Panc1 (cell line): ENCODE results near the gene TROAP. TPM values are rescaled to one million over a fixed set of nuclear protein-coding genes. Genes with fewer than 3 reads are reported as not detected.
"Not testable (repeated sequence)": the region's sequence is repeated elsewhere in the genome, so short reads cannot be mapped to it uniquely, and the experiment has no call there.

ENCODE experiments used
- ATAC-seq: fragments of 200-7000 bp; cut with Tn5 transposase; 2 replicates; pipeline ENCODE4 v1.9.1; 2020; ENCODE audit warnings: mild to moderate bottlenecking, moderate library complexity
- BruUV-seq: library from RNA; stranded (reverse); fragments of 400-500 nt; replicated peaks from 2 replicates; lab custom pipeline; 2021; lab: Mats Ljungman, UMichigan
- CTCF ChIA-PET: fragments of 300-600 bp; sonication (Branson Sonifier 250); formaldehyde crosslinking; loops from one replicate; lab custom pipeline; 2022; ENCODE audit warnings: antibody characterized with exemption; lab: Charles Lee
- POLR2A ChIA-PET: fragments of 300-600 bp; sonication (Branson Sonifier 250); formaldehyde crosslinking; loops from one replicate; lab custom pipeline; 2022; ENCODE audit warnings: antibody characterized with exemption; lab: Charles Lee
- DNase-seq: peaks from one replicate; pipeline ENCODE4 v3.0.0-alpha.2; 2010; ENCODE audit warnings: low read depth, low spot score
- H3K27ac ChIP-seq: 2 replicates; pipeline ENCODE4 v1.5.1; 2011; ENCODE audit warnings: mild to moderate bottlenecking, low read length, inconsistent platforms
- H3K27me3 ChIP-seq: fragments of 200-500 bp; sonication (Bioruptor generic); 2 replicates; pipeline ENCODE4 v1.6.0; 2014; ENCODE audit warnings: low read length, inconsistent platforms; ENCODE audit not compliant: control insufficient read depth, insufficient read depth
- H3K36me3 ChIP-seq: fragments of 200-500 bp; sonication (Bioruptor generic); 2 replicates; pipeline ENCODE4 v1.5.1; 2014; ENCODE audit warnings: inconsistent platforms, mild to moderate bottlenecking, low read length, moderate library complexity; ENCODE audit not compliant: control insufficient read depth, insufficient read depth
- H3K4me1 ChIP-seq: 2 replicates; pipeline ENCODE4 v1.5.1; 2011; ENCODE audit warnings: inconsistent platforms, mild to moderate bottlenecking, low read length, moderate library complexity; ENCODE audit not compliant: control insufficient read depth, insufficient read depth
- H3K4me3 ChIP-seq, 2 experiments: 2 replicates each; pipeline ENCODE4 v1.5.1; 2011 to 2012; ENCODE audit warnings: low read depth in 2 of 2, low read length in 2 of 2, mild to moderate bottlenecking in 2 of 2, inconsistent platforms in 1 of 2, moderate library complexity in 1 of 2
- H3K9me3 ChIP-seq: fragments of 200-500 bp; sonication (Bioruptor generic); 2 replicates; pipeline ENCODE4 v1.5.1; 2014; ENCODE audit warnings: low read depth, mild to moderate bottlenecking, inconsistent platforms, low read length, moderate library complexity; ENCODE audit not compliant: control insufficient read depth, insufficient read depth
- CTCF ChIP-seq: fragments of 450-650 bp; IDR thresholded peaks from 2 replicates; pipeline ENCODE4 v1.5.1; 2017; ENCODE audit warnings: mild to moderate bottlenecking
- POLR2AphosphoS5 ChIP-seq: IDR thresholded peaks from 2 replicates; pipeline ENCODE4 v1.6.1; 2012; ENCODE audit warnings: mild to moderate bottlenecking, low read depth, low read length, moderate library complexity
- REST ChIP-seq, 2 experiments: IDR thresholded peaks; 2 replicates each; pipeline ENCODE4 v1.6.1; 2011 to 2012; ENCODE audit warnings: low read depth in 2 of 2, control low read depth in 1 of 2, low read length in 1 of 2, mild to moderate bottlenecking in 1 of 2, moderate library complexity in 1 of 2; ENCODE audit not compliant: insufficient read depth in 1 of 2
- SIN3A ChIP-seq: IDR thresholded peaks from 2 replicates; pipeline ENCODE4 v1.6.1; 2012; ENCODE audit warnings: low read depth, mild to moderate bottlenecking, low read length, moderate library complexity, borderline replicate concordance; ENCODE audit not compliant: insufficient read depth
- TCF7L2 ChIP-seq: IDR thresholded peaks from 2 replicates; pipeline ENCODE4 v1.6.1; 2011; ENCODE audit warnings: mild to moderate bottlenecking, low read depth, low read length, inconsistent platforms
- in situ Hi-C: cut with HindIII; loops from 2 replicates; pipeline ENCODE4 v1.10.0; 2016; ENCODE audit warnings: low sequenced_read_pairs, low pct_unique_long_range_greater_than_20kb
- intact Hi-C: fragments of 100-400 bp; cut with micrococcal nuclease; formaldehyde crosslinking; loops from one replicate; pipeline ENCODE4 v1.10.0; 2022; ENCODE audit not compliant: unreplicated experiment
- total RNA-seq: library from RNA; stranded (reverse); gene quantifications from one replicate; pipeline ENCODE4 v1.2.1, GENCODE V29; 2021; ENCODE audit not compliant: unreplicated experiment

TROAP gene
- total RNA-seq, 1 experiment from 2014 or later, result 50.0 TPM

- intact Hi-C loops, result no loop called here
- Histone ChIP-seq H3K4me3 (no peak overlapping the region), H3K9me3 (no peaks in the 10 kb centered on the region), H3K4me1 (no peaks in the 10 kb centered on the region), H3K27ac (no peak overlapping the region), H3K27me3 (no peaks in the 10 kb centered on the region), H3K36me3 (no peaks in the 10 kb centered on the region)
- ChIA-PET POLR2A (no interaction called here), CTCF (no interaction called here)
- no peak for ATAC-seq
- in situ Hi-C loops, result no loop called here
- TF ChIP-seq TCF7L2 (no peak), SIN3A (no peak), CTCF (no peak), POLR2AphosphoS5 (no peak)
- no TSS peak for BruUV-seq
- DNase-seq, result no peak
Measured at GRCh38 chr12:49305762-49306510, 17.1 kb upstream of the TROAP start.

- CTCF ChIA-PET, result no interaction called here
- POLR2A ChIA-PET, result no interaction called here
- Histone ChIP-seq H3K27ac (no peak overlapping the region), H3K4me3 (no peak overlapping the region), H3K9me3 (no peaks in the 10 kb centered on the region), H3K4me1 (no peaks in the 10 kb centered on the region), H3K27me3 (no peaks in the 10 kb centered on the region), H3K36me3 (no peaks in the 10 kb centered on the region)
- BruUV-seq, result no TSS peak
- TF ChIP-seq TCF7L2 (no peak), POLR2AphosphoS5 (no peak), CTCF (no peak), SIN3A (no peak), REST (IDR thresholded peaks at IDR 0.05; ENCODE audit: insufficient read depth in 1 of 2, low read depth in 2 of 2, low read length in 1 of 2) (no peak)
- in situ Hi-C loops, result no loop called here
- ATAC-seq (no peak), DNase-seq (no peak)
- intact Hi-C loops, result no loop called here
Measured at GRCh38 chr12:49309386-49309785, 13.7 kb upstream of the TROAP start.

GRCh38 chr12:49310451-49311000 is 12.5 kb upstream of the TROAP start:
- POLR2A ChIA-PET, H3K27ac ChIP-seq, H3K36me3 ChIP-seq, CTCF ChIA-PET, H3K9me3 ChIP-seq, ATAC-seq, H3K4me1 ChIP-seq, H3K27me3 ChIP-seq, intact Hi-C loops, BruUV-seq, in situ Hi-C loops, H3K4me3 ChIP-seq, DNase-seq: not testable (repeated sequence)
